Naive thymus-derived CD4-positive, alpha-beta T cell (primary cell): ENCODE data around the gene UGT1A6. TPM values are rescaled to one million over a fixed set of nuclear protein-coding genes. Genes with fewer than 3 reads are reported as not detected.

Experiments used
- ATAC-seq: fragments of 150-1000 bp; cut with Tn5 transposase; 2 replicates; pipeline ENCODE4 v1.10.0; 2021; ENCODE audit warnings: mild to moderate bottlenecking, moderate library complexity
- CTCF ChIA-PET: fragments of 350-600 bp; sonication (Branson Sonifier 250); formaldehyde crosslinking; loops from one replicate; lab custom pipeline; 2021; ENCODE audit warnings: antibody characterized with exemption; lab: Charles Lee
- POLR2A ChIA-PET: fragments of 350-600 bp; sonication (Branson Sonifier 250); formaldehyde crosslinking; loops from one replicate; lab custom pipeline; 2021; ENCODE audit warnings: antibody characterized with exemption, inconsistent platforms; lab: Charles Lee
- DNase-seq, 9 donors: peaks; one replicate each; pipeline versions ENCODE4 v3.0.0 to v3.0.0-alpha.2; 2020 to 2022; ENCODE audit warnings: mixed read lengths in 1 of 9
- H3K27ac ChIP-seq: one replicate; pipeline ENCODE4 v1.7.0; 2013; ENCODE audit warnings: mild to moderate bottlenecking, low read depth, low read length, moderate library complexity
- H3K27me3 ChIP-seq, 2 donors: one replicate each; pipeline ENCODE4 v1.7.0; 2013; ENCODE audit warnings: low read length in 2 of 2, mild to moderate bottlenecking in 2 of 2, moderate library complexity in 2 of 2; ENCODE audit not compliant: control insufficient read depth in 2 of 2, insufficient read depth in 2 of 2
- H3K36me3 ChIP-seq, 3 experiments: 1 replicate in 2 of 3; 2 replicates in 1 of 3; pipeline ENCODE4 v1.7.0; 2013; ENCODE audit warnings: low read length in 3 of 3, mild to moderate bottlenecking in 3 of 3, moderate library complexity in 1 of 3; ENCODE audit not compliant: insufficient read depth in 3 of 3, control insufficient read depth in 2 of 3
- H3K4me1 ChIP-seq, 2 donors: one replicate each; pipeline ENCODE4 v1.7.0; 2013; ENCODE audit warnings: low read length in 2 of 2, mild to moderate bottlenecking in 2 of 2, moderate library complexity in 1 of 2; ENCODE audit not compliant: control insufficient read depth in 2 of 2, insufficient read depth in 2 of 2
- H3K4me3 ChIP-seq: 2 replicates; pipeline ENCODE4 v1.7.0; 2013; ENCODE audit warnings: mild to moderate bottlenecking, low read length
- H3K9me3 ChIP-seq, 3 experiments: 1 replicate in 2 of 3; 2 replicates in 1 of 3; pipeline ENCODE4 v1.7.0; 2013; ENCODE audit warnings: low read length in 3 of 3; ENCODE audit not compliant: control insufficient read depth in 2 of 3
- H3K27ac Mint-ChIP-seq, 9 donors: one replicate each; pipeline ENCODE4 v1.8.0; 2020 to 2022; ENCODE audit warnings: mixed read lengths in 9 of 9, mild to moderate bottlenecking in 8 of 9, moderate library complexity in 5 of 9, inconsistent platforms in 2 of 9
- H3K27me3 Mint-ChIP-seq, 5 donors: one replicate each; pipeline ENCODE4 v1.8.0; 2021 to 2022; ENCODE audit warnings: mixed read lengths in 5 of 5, mild to moderate bottlenecking in 1 of 5
- H3K36me3 Mint-ChIP-seq, 5 donors: one replicate each; pipeline ENCODE4 v1.8.0; 2020 to 2022; ENCODE audit warnings: mixed read lengths in 5 of 5, mild to moderate bottlenecking in 3 of 5, inconsistent platforms in 1 of 5
- H3K4me1 Mint-ChIP-seq, 7 donors: one replicate each; pipeline ENCODE4 v1.8.0; 2020 to 2022; ENCODE audit warnings: mixed read lengths in 7 of 7, mild to moderate bottlenecking in 3 of 7, inconsistent platforms in 1 of 7
- H3K4me3 Mint-ChIP-seq, 10 donors: one replicate each; pipeline ENCODE4 v1.8.0; 2020 to 2022; ENCODE audit warnings: mild to moderate bottlenecking in 10 of 10, mixed read lengths in 10 of 10, moderate library complexity in 6 of 10, inconsistent platforms in 2 of 10
- H3K9me3 Mint-ChIP-seq, 11 donors: one replicate each; pipeline ENCODE4 v1.8.0; 2020 to 2022; ENCODE audit warnings: mixed read lengths in 11 of 11, mild to moderate bottlenecking in 4 of 11, inconsistent platforms in 1 of 11, moderate library complexity in 1 of 11
- intact Hi-C, 2 donors: fragments of 100-400 bp; cut with micrococcal nuclease; formaldehyde crosslinking; loops; one replicate each; pipeline ENCODE4 v1.15.1; 2023
- polyA plus RNA-seq, 2 donors: library from polyadenylated mRNA; unstranded; fragments of 300-500 nt; fragmentation: Illumina TruSeq; gene quantifications; one replicate each; pipeline ENCODE4 v1.2.3, GENCODE V29; 2021
- total RNA-seq, 6 experiments: library from RNA in 5 of 6; stranded (reverse) in 5 of 6; gene quantifications; 1 replicate in 5 of 6; 2 replicates in 1 of 6; pipeline ENCODE4 v1.2.3 and lab custom pipeline; 2021 to 2026

Gene UGT1A6
- total and polyA plus RNA-seq, 7 experiments from 2014 or later, result not detected

DNA sequence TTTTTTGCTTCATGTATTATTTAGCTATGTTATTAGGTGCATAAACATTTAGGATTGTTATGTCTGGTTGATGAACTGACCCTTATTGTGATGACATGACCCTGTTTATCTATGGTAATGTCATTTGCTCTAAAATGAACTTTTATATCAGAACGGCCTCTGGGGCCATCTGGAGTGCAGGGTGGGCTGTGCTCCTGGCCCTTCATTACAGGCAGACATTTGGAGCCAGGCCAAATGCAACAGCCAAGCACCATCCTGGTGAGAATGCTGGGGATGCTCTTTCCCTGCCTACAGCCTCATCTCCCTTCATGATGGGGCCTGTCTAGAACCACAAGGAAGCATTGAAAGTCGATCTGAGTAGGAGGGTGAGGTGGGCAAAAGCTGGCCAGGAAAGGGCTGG lies 123.6 kb downstream of the UGT1A6 start:
- no peak overlapping the region for H3K27ac Mint-ChIP-seq
- ATAC-seq, result no peak
- H3K9me3 ChIP-seq, result no peaks in the 10 kb centered on the region
- no peaks in the 10 kb centered on the region for H3K36me3 ChIP-seq
- intact Hi-C loops, result no loop called here
- H3K4me1 ChIP-seq, result no peaks in the 10 kb centered on the region
- no peak overlapping the region for H3K4me3 ChIP-seq
- peaks cover under 1 to 23% (median 5%) of the 10 kb centered on the region in 5 donors for H3K27me3 Mint-ChIP-seq
- H3K4me3 Mint-ChIP-seq, result no peak overlapping the region
- H3K36me3 Mint-ChIP-seq, result no peaks in the 10 kb centered on the region
- POLR2A ChIA-PET, result no interaction called here
- CTCF ChIA-PET, result no interaction called here
- peaks cover 0 to 1% (median 0%) of the 10 kb centered on the region in 11 donors for H3K9me3 Mint-ChIP-seq
- no peaks in the 10 kb centered on the region for H3K27me3 ChIP-seq
- no peaks in the 10 kb centered on the region for H3K4me1 Mint-ChIP-seq
- no peak overlapping the region for H3K27ac ChIP-seq
- DNase-seq, result no peak

GRCh38 chr2:233816771-233817170 lies 124.1 kb downstream of the UGT1A6 start:
- POLR2A ChIA-PET, result no interaction called here
- intact Hi-C loops, result no loop called here
- no peaks in the 10 kb centered on the region for H3K9me3 ChIP-seq
- H3K27ac ChIP-seq, result no peak overlapping the region
- Mint-ChIP-seq H3K9me3 (peaks cover 0 to 1% (median 0%) of the 10 kb centered on the region in 11 donors), H3K4me1 (no peaks in the 10 kb centered on the region), H3K27me3 (peaks cover 0 to 23% (median 5%) of the 10 kb centered on the region in 5 donors), H3K36me3 (no peaks in the 10 kb centered on the region), H3K4me3 (no peak overlapping the region), H3K27ac (no peak overlapping the region)
- CTCF ChIA-PET, result no interaction called here
- ATAC-seq (no peak), DNase-seq (no peak)
- H3K4me1 ChIP-seq, result no peaks in the 10 kb centered on the region
- H3K27me3 ChIP-seq, result no peaks in the 10 kb centered on the region
- no peak overlapping the region for H3K4me3 ChIP-seq
- no peaks in the 10 kb centered on the region for H3K36me3 ChIP-seq

DNA sequence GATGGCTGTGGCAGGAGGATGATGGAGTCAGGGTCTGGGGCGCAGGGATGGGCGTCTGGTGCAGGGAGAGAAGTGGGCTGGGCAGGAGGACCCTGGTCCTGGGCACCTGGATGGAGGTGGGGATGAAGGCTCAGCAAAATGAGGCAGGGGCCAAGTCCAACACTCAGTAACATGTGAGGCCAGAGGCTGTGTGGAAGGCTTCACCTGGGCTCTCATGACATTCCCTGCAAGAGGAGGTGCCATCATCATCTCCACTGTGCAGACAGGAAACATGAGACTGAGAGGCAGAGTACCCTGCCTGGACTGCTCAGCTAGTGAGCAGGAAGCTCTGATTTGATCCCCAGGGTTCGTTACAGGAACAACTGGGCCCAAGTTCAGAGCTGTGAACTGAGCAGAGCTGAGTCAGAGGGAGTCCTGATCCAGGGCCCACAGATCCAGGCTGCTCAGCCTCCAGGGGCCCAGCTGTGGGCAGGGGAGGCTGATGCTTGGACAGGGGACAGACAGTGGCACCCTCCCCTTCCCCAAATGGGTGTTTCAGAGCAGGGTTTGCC lies 124.7 kb downstream of the UGT1A6 start:
- no peaks in the 10 kb centered on the region for H3K36me3 ChIP-seq
- H3K36me3 Mint-ChIP-seq, result no peaks in the 10 kb centered on the region
- ChIA-PET CTCF (no interaction called here), POLR2A (no interaction called here)
- H3K27me3 ChIP-seq, result no peaks in the 10 kb centered on the region
- no peaks in the 10 kb centered on the region for H3K9me3 ChIP-seq
- H3K4me3 ChIP-seq, result no peak overlapping the region
- no peak overlapping the region for H3K4me3 Mint-ChIP-seq
- H3K27ac ChIP-seq, result no peak overlapping the region
- intact Hi-C loops, result no loop called here
- DNase-seq (no peak), ATAC-seq (no peak)
- H3K27ac Mint-ChIP-seq, result no peak overlapping the region
- H3K4me1 Mint-ChIP-seq, result no peaks in the 10 kb centered on the region
- H3K9me3 Mint-ChIP-seq, result peaks cover 0 to 1% (median 0%) of the 10 kb centered on the region in 11 donors
- H3K27me3 Mint-ChIP-seq, result peaks cover 0 to 23% (median 5%) of the 10 kb centered on the region in 5 donors
- H3K4me1 ChIP-seq, result no peaks in the 10 kb centered on the region

GRCh38 chr2:233817995-233818638 lies 125.4 kb downstream of the UGT1A6 start:
- no peaks in the 10 kb centered on the region for H3K36me3 ChIP-seq
- DNase-seq (no peak), ATAC-seq (no peak)
- Mint-ChIP-seq H3K27me3 (peaks cover 0 to 20% (median 5%) of the 10 kb centered on the region in 5 donors), H3K27ac (no peak overlapping the region), H3K9me3 (peaks cover 0 to 1% (median 0%) of the 10 kb centered on the region in 11 donors), H3K36me3 (no peaks in the 10 kb centered on the region), H3K4me1 (no peaks in the 10 kb centered on the region), H3K4me3 (no peak overlapping the region)
- ChIA-PET POLR2A (no interaction called here), CTCF (no interaction called here)
- no peaks in the 10 kb centered on the region for H3K27me3 ChIP-seq
- intact Hi-C loops, result no loop called here
- no peaks in the 10 kb centered on the region for H3K9me3 ChIP-seq
- H3K27ac ChIP-seq, result no peak overlapping the region
- no peak overlapping the region for H3K4me3 ChIP-seq
- no peaks in the 10 kb centered on the region for H3K4me1 ChIP-seq

- Mint-ChIP-seq H3K9me3 (peaks cover 0 to 1% (median 0%) of the 10 kb centered on the region in 11 donors), H3K27ac (no peak overlapping the region), H3K27me3 (peaks cover 0 to 20% (median 5%) of the 10 kb centered on the region in 5 donors), H3K36me3 (no peaks in the 10 kb centered on the region), H3K4me3 (no peak overlapping the region), H3K4me1 (no peaks in the 10 kb centered on the region)
- Histone ChIP-seq H3K9me3 (no peaks in the 10 kb centered on the region), H3K36me3 (no peaks in the 10 kb centered on the region), H3K4me3 (no peak overlapping the region), H3K27ac (no peak overlapping the region), H3K27me3 (no peaks in the 10 kb centered on the region), H3K4me1 (no peaks in the 10 kb centered on the region)
- ChIA-PET POLR2A (no interaction called here), CTCF (no interaction called here)
- intact Hi-C loops, result no loop called here
- no peak for ATAC-seq
- DNase-seq, result peak in 1 of 9 donors; percentile 2
Measured at GRCh38 chr2:233818639-233819621, 126.2 kb downstream of the UGT1A6 start.

- H3K27ac ChIP-seq, result no peak overlapping the region
- H3K4me1 ChIP-seq, result no peaks in the 10 kb centered on the region
- H3K27me3 Mint-ChIP-seq, result peaks cover 0 to 16% (median 5%) of the 10 kb centered on the region in 5 donors
- DNase-seq (no peak), ATAC-seq (no peak)
- H3K4me3 ChIP-seq, result no peak overlapping the region
- H3K4me3 Mint-ChIP-seq, result no peak overlapping the region
- CTCF ChIA-PET, result no interaction called here
- H3K36me3 ChIP-seq, result no peaks in the 10 kb centered on the region
- H3K9me3 ChIP-seq, result no peaks in the 10 kb centered on the region
- peak overlapping the region in 1 of 9 donors; percentile 72 for H3K27ac Mint-ChIP-seq
- no peaks in the 10 kb centered on the region for H3K4me1 Mint-ChIP-seq
- intact Hi-C loops, result no loop called here
- H3K36me3 Mint-ChIP-seq, result no peaks in the 10 kb centered on the region
- POLR2A ChIA-PET, result no interaction called here
- no peaks in the 10 kb centered on the region for H3K27me3 ChIP-seq
- H3K9me3 Mint-ChIP-seq, result peaks cover 0 to 1% (median 0%) of the 10 kb centered on the region in 11 donors
Measured at GRCh38 chr2:233819884-233820773, 127.4 kb downstream of the UGT1A6 start.
